ENCODE measurements around the gene ICAM4. TPM values are rescaled to one million over a fixed set of nuclear protein-coding genes. Genes with fewer than 3 reads are reported as not detected.
"Not testable (repeated sequence)": the region's sequence is repeated elsewhere in the genome, so short reads cannot be mapped to it uniquely, and the experiment has no call there.

Gene ICAM4

GRCh38 chr19:10336725-10337124, 50.0 kb downstream of the ICAM4 start:
- not testable (repeated sequence) for H3K36me3 ChIP-seq (ENCODE audit: control insufficient read depth in 1 of 2, insufficient read depth in 2 of 2, low read depth in 1 of 2, low read length in 2 of 2); H3K4me2 ChIP-seq (ENCODE audit: low read length, poor library complexity, severe bottlenecking); H3K79me1 ChIP-seq (replicated peaks; ENCODE audit: low read length, poor library complexity, severe bottlenecking); DNase-seq; H2BK5ac ChIP-seq (ENCODE audit: low read depth, low read length, poor library complexity, severe bottlenecking); H2BK15ac ChIP-seq (ENCODE audit: low read depth, poor library complexity, severe bottlenecking); H3K4me3 ChIP-seq (ENCODE audit: insufficient read depth in 1 of 2, low read depth in 1 of 2, low read length in 2 of 2); H2AK5ac ChIP-seq (ENCODE audit: low read length, severe bottlenecking); H2BK12ac ChIP-seq (ENCODE audit: low read length in 2 of 2); H3K4ac ChIP-seq (ENCODE audit: low read depth in 1 of 2, low read length in 2 of 2); H3K14ac ChIP-seq (ENCODE audit: low read length in 2 of 2); H3K18ac ChIP-seq (ENCODE audit: low read depth in 1 of 2, low read length in 2 of 2); H3K23ac ChIP-seq (ENCODE audit: low read length in 2 of 2); H4K91ac ChIP-seq (ENCODE audit: low read length); H2BK120ac ChIP-seq (ENCODE audit: low read depth, low read length); H3K9me3 ChIP-seq (ENCODE audit: control insufficient read depth, low read length); H3K27me3 ChIP-seq (ENCODE audit: control insufficient read depth in 1 of 2, insufficient read depth in 1 of 2, low read length in 2 of 2); H2AFZ ChIP-seq (ENCODE audit: low read depth, low read length); H3K9ac ChIP-seq (ENCODE audit: low read length); H4K8ac ChIP-seq (ENCODE audit: low read length); H3K27ac ChIP-seq (ENCODE audit: low read length, poor library complexity, severe bottlenecking)
- WGBS = 82% methylated on average over 9 of the region's 9 CpGs
- H3K4me1 ChIP-seq (ENCODE audit: control insufficient read depth, insufficient read depth, low read depth, low read length) = peaks cover 21% of the 10 kb centered on the region

Small RNA genes within 50 kb of the gene (small RNA-seq; reads per million reads assigned to genes)
- gene AC011511.1 (ENCODE audit: low read depth) (not detected), gene AC011511.4 (ENCODE audit: low read depth) (not detected)
